Endodermal cell (in vitro differentiated cells): ENCODE data around the gene TNFSF18. TPM values are rescaled to one million over a fixed set of nuclear protein-coding genes. Genes with fewer than 3 reads are reported as not detected.
A peak's percentile ranks its signal among the peaks of the same experiment; 100 is the strongest.

Source experiments
- DNase-seq: peaks from one replicate; pipeline ENCODE4 v3.0.0-alpha.2; 2017
- H3K27ac ChIP-seq: 2 replicates; pipeline ENCODE4 v1.5.1; 2013; ENCODE audit warnings: mild to moderate bottlenecking, low read depth, low read length, moderate library complexity
- H3K27me3 ChIP-seq: 2 replicates; pipeline ENCODE4 v1.6.1; 2013; ENCODE audit warnings: mild to moderate bottlenecking, low read length, moderate library complexity; ENCODE audit not compliant: insufficient read depth, control insufficient read depth, poor library complexity, severe bottlenecking
- H3K36me3 ChIP-seq: 2 replicates; pipeline ENCODE4 v1.7.0; 2013; ENCODE audit warnings: mild to moderate bottlenecking, low read length, moderate library complexity; ENCODE audit not compliant: control insufficient read depth, insufficient read depth
- H3K4me1 ChIP-seq: one replicate; pipeline ENCODE4 v1.7.0; 2013; ENCODE audit warnings: low read length; ENCODE audit not compliant: control insufficient read depth, insufficient read depth
- H3K4me3 ChIP-seq: 2 replicates; pipeline ENCODE4 v1.5.1; 2013; ENCODE audit warnings: mild to moderate bottlenecking, low read length, moderate library complexity
- H3K9ac ChIP-seq: 2 replicates; pipeline ENCODE4 v1.6.1; 2013; ENCODE audit warnings: mild to moderate bottlenecking, low read length, moderate library complexity; ENCODE audit not compliant: poor library complexity, severe bottlenecking; ENCODE audit errors: extremely low read depth
- H3K9me3 ChIP-seq: 2 replicates; pipeline ENCODE4 v1.6.1; 2013; ENCODE audit warnings: mild to moderate bottlenecking, low read length, moderate library complexity; ENCODE audit not compliant: control insufficient read depth
- H3K27ac Mint-ChIP-seq: 2 replicates; pipeline ENCODE4 v1.8.0; 2020; ENCODE audit warnings: mixed read lengths
- H3K27me3 Mint-ChIP-seq: 2 replicates; pipeline ENCODE4 v1.8.0; 2021; ENCODE audit warnings: mild to moderate bottlenecking, mixed read lengths; ENCODE audit not compliant: insufficient read depth
- H3K36me3 Mint-ChIP-seq: 2 replicates; pipeline ENCODE4 v1.8.0; 2020; ENCODE audit warnings: low read depth, mixed read lengths
- H3K4me1 Mint-ChIP-seq: 2 replicates; pipeline ENCODE4 v1.8.0; 2020; ENCODE audit warnings: mixed read lengths
- H3K4me3 Mint-ChIP-seq: 2 replicates; pipeline ENCODE4 v1.8.0; 2020; ENCODE audit warnings: mild to moderate bottlenecking, moderate library complexity, mixed read lengths
- H3K9me3 Mint-ChIP-seq: 2 replicates; pipeline ENCODE4 v1.8.0; 2020; ENCODE audit warnings: mild to moderate bottlenecking, mixed read lengths
- WGBS, 2 experiments: methylation state at CpG; one replicate each; pipeline versions ENCODE4 v1.1.5 to v1.1.7; 2013; ENCODE audit warnings: missing lambda C conversion rate in 2 of 2, mixed read lengths in 1 of 2; ENCODE audit not compliant: insufficient coverage in 1 of 2, insufficient read length in 1 of 2; 5-methylcytosine and 5-hydroxymethylcytosine counted together
- total RNA-seq, 2 donors: library from RNA; stranded (reverse); fragmentation: NEBNext Ultra II Directional in 1 of 2; extraction: Animal tissue kit (Norgen Biotek cat#: 25700) in 1 of 2; gene quantifications; 2 replicates in 1 of 2; 3 replicates in 1 of 2; pipeline ENCODE4 v1.2.1, GENCODE V29; 2021
- TF ChIP-seq, protein P1 (sequence below): fragments of 200-600 bp; sonication (generic); conservative IDR thresholded peaks from 2 replicates; pipeline ENCODE4 v1.5.0; 2021; ENCODE audit warnings: antibody characterized with exemption, mild to moderate bottlenecking

TNFSF18 gene
- total RNA-seq, 2 donors from 2014 or later = not detected

DNA sequence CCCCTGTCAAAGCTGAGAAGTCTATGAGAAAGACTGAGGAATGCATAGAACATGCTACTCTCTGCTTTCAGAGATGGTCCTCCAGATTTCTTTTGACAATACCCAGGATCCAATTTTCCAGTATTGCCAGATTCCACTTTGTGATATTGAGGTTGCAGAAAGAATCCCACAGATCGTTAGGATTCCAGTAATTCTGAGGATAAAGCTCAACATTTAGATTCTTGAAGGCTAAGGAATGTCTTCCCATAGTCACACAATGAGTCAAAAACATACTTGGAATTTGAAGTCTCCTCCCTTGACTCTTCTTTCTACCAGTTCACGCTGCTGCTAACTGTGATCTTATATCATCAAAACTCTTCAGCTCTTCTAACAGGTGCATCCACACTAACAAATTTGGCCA is 57.1 kb downstream of the TNFSF18 start:
- Mint-ChIP-seq H3K27ac (no peak overlapping the region), H3K9me3 (peaks cover 16% of the 10 kb centered on the region), H3K27me3 (no peaks in the 10 kb centered on the region), H3K36me3 (no peaks in the 10 kb centered on the region), H3K4me3 (no peak overlapping the region), H3K4me1 (peaks cover 3% of the 10 kb centered on the region)
- TF ChIP-seq, protein P1, sequence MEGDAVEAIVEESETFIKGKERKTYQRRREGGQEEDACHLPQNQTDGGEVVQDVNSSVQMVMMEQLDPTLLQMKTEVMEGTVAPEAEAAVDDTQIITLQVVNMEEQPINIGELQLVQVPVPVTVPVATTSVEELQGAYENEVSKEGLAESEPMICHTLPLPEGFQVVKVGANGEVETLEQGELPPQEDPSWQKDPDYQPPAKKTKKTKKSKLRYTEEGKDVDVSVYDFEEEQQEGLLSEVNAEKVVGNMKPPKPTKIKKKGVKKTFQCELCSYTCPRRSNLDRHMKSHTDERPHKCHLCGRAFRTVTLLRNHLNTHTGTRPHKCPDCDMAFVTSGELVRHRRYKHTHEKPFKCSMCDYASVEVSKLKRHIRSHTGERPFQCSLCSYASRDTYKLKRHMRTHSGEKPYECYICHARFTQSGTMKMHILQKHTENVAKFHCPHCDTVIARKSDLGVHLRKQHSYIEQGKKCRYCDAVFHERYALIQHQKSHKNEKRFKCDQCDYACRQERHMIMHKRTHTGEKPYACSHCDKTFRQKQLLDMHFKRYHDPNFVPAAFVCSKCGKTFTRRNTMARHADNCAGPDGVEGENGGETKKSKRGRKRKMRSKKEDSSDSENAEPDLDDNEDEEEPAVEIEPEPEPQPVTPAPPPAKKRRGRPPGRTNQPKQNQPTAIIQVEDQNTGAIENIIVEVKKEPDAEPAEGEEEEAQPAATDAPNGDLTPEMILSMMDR = no peak
- no peak for DNase-seq
- no peak overlapping the region for H3K9ac ChIP-seq
- peaks cover 4% of the 10 kb centered on the region for H3K9me3 ChIP-seq
- H3K4me3 ChIP-seq = no peak overlapping the region
- peaks cover 8% of the 10 kb centered on the region for H3K4me1 ChIP-seq
- 91 to 92% methylated on average over 2 of the region's 2 CpGs for WGBS, 2 experiments
- no peaks in the 10 kb centered on the region for H3K27me3 ChIP-seq
- H3K36me3 ChIP-seq = no peaks in the 10 kb centered on the region
- no peak overlapping the region for H3K27ac ChIP-seq

GRCh38 chr1:172991674-172992400 is 58.9 kb downstream of the TNFSF18 start:
- Mint-ChIP-seq H3K27me3 (no peaks in the 10 kb centered on the region), H3K4me1 (peaks cover 3% of the 10 kb centered on the region), H3K27ac (no peak overlapping the region), H3K4me3 (no peak overlapping the region), H3K9me3 (peaks cover 9% of the 10 kb centered on the region), H3K36me3 (no peaks in the 10 kb centered on the region)
- no peaks in the 10 kb centered on the region for H3K9me3 ChIP-seq
- H3K27me3 ChIP-seq = no peaks in the 10 kb centered on the region
- no peaks in the 10 kb centered on the region for H3K36me3 ChIP-seq
- TF ChIP-seq, protein P1 = no peak
- WGBS, 2 experiments = 85% methylated on average over 1 of the region's 1 CpG; no CpG with 5 or more reads in 1 of the 2 experiments
- DNase-seq = no peak
- no peak overlapping the region for H3K27ac ChIP-seq
- H3K4me3 ChIP-seq = no peak overlapping the region
- H3K9ac ChIP-seq = no peak overlapping the region
- H3K4me1 ChIP-seq = peaks cover 8% of the 10 kb centered on the region

GRCh38 chr1:172990598-172991215 is 60.0 kb downstream of the TNFSF18 start:
- DNase-seq = no peak
- no peaks in the 10 kb centered on the region for H3K36me3 Mint-ChIP-seq
- peaks cover 7% of the 10 kb centered on the region for H3K9me3 Mint-ChIP-seq
- Histone ChIP-seq H3K36me3 (no peaks in the 10 kb centered on the region), H3K9me3 (no peaks in the 10 kb centered on the region), H3K9ac (no peak overlapping the region), H3K4me3 (no peak overlapping the region), H3K27ac (no peak overlapping the region), H3K27me3 (no peaks in the 10 kb centered on the region), H3K4me1 (peaks cover 8% of the 10 kb centered on the region)
- H3K27ac Mint-ChIP-seq = peak overlapping the region; percentile 35
- H3K4me3 Mint-ChIP-seq = no peak overlapping the region
- peaks cover 3% of the 10 kb centered on the region for H3K4me1 Mint-ChIP-seq
- 100% methylated on average over 2 of the region's 3 CpGs; no CpG with 5 or more reads in 1 of the 2 experiments for WGBS, 2 experiments
- TF ChIP-seq, protein P1 = no peak
- H3K27me3 Mint-ChIP-seq = no peaks in the 10 kb centered on the region

Other genes starting within 250 kb of the TNFSF18 start
- gene TNFSF4, start 156.4 kb upstream of the TNFSF18 start, total RNA-seq = 1 to 10 TPM; 3.3 to 6.2 TPM